ENCODE results near the gene IKZF2.

IKZF2 gene

DNA sequence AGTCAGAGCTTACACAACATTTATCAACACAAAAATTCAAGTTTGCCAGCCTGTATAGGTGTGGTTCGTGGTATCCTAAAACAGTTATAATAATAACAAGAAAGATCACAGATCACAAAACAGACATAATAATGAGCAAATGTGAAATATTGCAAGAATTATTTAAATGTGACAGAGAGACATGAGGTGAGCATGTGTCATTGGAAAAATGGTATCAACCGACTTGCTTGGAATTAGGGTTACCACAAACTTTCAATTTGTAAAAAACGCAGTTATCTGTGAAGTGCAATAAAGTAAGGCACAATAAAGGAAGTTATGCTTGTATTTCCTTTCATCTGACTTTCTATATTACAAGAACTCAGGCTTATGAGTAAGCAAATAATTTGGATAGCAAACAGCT lies 116.8 kb downstream of the IKZF2 start:
- TF ChIP-seq, protein P1, sequence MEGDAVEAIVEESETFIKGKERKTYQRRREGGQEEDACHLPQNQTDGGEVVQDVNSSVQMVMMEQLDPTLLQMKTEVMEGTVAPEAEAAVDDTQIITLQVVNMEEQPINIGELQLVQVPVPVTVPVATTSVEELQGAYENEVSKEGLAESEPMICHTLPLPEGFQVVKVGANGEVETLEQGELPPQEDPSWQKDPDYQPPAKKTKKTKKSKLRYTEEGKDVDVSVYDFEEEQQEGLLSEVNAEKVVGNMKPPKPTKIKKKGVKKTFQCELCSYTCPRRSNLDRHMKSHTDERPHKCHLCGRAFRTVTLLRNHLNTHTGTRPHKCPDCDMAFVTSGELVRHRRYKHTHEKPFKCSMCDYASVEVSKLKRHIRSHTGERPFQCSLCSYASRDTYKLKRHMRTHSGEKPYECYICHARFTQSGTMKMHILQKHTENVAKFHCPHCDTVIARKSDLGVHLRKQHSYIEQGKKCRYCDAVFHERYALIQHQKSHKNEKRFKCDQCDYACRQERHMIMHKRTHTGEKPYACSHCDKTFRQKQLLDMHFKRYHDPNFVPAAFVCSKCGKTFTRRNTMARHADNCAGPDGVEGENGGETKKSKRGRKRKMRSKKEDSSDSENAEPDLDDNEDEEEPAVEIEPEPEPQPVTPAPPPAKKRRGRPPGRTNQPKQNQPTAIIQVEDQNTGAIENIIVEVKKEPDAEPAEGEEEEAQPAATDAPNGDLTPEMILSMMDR (IDR thresholded peaks at IDR 0.05) = no peak

DNA sequence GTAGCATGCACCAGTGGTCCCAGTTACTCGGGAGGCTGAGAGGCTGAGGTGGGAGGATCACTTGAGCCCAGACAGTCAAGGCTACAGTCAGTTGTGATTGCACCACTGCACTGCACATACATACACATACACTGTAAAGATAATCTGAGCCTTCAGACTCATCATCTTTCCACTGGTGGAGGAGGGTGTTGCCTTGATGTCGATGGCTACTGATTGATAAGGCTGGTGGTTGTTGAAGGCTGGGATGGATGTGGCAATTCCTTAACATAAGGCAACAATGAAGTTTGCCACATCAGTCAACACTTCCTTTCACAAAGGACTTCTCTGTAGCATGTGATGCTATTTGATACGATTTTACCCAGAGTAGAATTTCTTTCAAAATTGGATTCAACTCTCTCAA lies 118.8 kb downstream of the IKZF2 start:
- TF ChIP-seq, protein P1 (IDR thresholded peaks at IDR 0.05) = no peak

DNA sequence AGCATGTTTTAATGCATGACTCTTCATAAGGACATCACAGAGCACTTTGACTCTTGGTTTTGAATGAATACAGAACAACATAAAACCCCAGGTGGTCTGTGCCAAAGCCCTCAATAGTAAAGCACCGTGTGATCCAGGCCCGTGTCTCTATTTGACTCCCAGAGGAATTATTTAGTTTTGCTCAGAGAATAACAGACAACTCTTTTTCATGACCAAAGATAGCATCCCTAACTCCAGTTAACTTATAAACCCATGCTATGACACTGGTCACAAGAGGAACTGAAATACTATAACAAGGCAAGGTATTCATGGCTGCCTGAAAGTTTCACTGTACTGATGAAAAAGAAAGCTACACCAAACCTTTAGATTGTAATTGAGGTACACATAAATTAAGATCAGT lies 128.4 kb downstream of the IKZF2 start:
- TF ChIP-seq, protein P1 (IDR thresholded peaks at IDR 0.05) = no peak

DNA sequence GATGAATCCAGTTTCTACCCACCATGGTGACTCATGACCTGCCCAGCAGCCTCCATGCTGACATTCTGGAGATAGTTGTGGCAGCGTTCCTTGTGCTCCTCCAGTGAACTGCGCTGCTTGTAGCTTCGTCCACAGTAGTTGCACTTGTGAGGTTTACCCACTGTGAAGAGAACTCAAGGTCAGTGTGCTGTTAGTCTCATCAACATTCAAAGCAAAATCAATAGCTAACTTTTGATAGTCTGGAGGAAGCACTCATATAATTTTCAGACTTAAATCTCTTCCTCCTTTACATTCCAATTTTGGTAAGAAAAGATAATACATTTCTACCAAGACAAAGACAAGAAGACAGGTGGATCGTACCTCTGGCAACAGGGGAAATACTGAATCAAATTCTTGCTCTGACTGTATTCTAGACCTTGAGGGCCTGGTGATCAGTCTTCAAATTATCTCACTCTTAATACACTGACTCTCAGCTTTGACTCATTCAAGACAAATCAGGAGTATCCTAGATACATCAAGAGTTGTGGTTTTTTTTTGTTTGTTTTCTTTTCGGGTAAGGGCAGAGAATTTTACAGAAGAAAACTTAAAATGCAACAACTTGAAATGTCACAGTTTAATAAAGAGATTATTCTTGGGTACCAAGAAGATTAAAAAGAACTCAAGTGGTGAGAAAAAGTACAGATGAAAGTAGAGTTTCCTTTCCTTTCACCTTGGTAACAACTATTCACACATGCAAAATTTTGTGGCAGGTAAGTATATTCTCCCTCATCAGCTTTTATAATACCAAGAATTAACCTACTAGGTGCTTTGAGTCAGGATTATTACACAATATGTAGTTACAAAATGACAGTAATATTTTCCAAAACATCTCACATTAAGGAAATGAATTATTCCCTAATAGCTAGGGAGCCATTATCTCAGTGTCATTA lies 129.2 kb downstream of the IKZF2 start:
- TF ChIP-seq, protein P1 (IDR thresholded peaks at IDR 0.05) = no peak

DNA sequence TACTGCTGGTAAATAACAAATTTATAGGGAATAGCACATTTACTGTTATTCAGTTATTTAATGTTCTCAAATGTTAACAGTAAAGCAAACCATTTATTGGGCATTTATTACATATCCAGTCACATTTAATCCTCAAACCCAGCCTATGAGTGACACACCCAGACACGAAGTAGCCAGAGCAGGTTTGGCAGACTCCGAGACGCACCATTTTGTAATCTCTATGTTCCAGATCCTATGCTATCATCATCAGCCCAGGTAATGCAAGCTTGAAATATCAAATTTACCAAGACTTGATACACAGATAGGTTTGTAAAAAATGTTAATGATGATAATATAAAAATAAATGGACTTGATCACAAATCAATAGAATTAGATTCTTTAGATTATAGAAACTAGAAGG lies 131.1 kb downstream of the IKZF2 start:
- TF ChIP-seq, protein P1 (IDR thresholded peaks at IDR 0.05) = no peak

DNA sequence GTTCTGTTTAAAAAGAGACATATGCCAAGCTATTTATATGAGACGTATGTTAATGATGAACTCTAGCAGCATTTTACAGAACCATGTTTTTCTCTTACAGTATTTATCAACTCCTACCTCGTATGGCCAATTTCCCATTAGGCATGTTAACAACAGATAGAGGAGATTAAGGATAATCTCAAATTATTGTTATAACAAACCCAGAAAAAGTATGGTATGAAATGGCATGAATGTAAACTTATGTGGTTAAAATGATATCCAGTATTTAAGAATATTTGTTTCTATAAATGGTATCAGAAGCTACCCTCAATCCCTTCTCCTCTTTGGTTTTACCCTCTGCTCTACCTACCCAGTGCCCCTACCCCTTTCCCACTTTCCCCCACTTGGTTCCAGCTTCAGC lies 132.0 kb downstream of the IKZF2 start:
- TF ChIP-seq, protein P1 (IDR thresholded peaks at IDR 0.05) = no peak

DNA sequence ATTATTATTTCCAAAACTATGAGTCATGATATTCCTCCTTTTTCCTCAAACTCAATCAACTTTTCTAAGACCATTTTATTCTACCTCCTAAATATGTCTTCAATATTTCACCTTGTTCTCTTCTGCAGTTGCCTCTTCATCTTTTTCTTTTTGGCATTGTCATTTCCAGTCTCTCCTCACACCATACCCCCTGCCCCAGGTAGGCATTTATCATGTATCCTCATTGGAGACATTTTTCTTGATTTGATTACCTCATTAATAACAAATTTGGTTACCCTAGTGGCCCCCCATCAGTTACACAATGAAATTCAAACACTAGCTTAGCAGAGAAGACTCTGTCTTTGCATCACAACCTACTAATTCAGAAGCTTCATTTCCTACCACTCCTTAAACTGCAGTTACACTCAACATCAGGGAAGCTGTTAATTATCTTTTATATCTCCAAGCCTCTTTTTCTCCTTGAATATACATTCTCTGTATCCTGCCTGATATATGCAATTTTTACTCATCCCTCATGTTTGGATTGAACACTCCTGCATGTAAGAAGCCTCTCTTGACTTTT lies 133.0 kb downstream of the IKZF2 start:
- TF ChIP-seq, protein P1 (IDR thresholded peaks at IDR 0.05) = no peak
